Activated CD4-positive, CD25-positive, alpha-beta regulatory T cell treated with anti-CD3 and anti-CD28 coated beads, Interleukin-2, amount 50 U/mL, for 24 hours (primary cell): ENCODE data around the gene EPOP.
"Not testable (repeated sequence)": the region's sequence is repeated elsewhere in the genome, so short reads cannot be mapped to it uniquely, and the experiment has no call there.

ENCODE experiments used
- ATAC-seq, 2 donors: fragments of 150-1000 bp; cut with Tn5 transposase; one replicate each; pipeline ENCODE4 v1.10.0; 2021; ENCODE audit warnings: mild to moderate bottlenecking in 1 of 2, moderate library complexity in 1 of 2

Gene EPOP

GRCh38 chr17:38637951-38638350, 36.8 kb downstream of the EPOP start:
- no peak for ATAC-seq

- ATAC-seq, result no peak
Measured at GRCh38 chr17:38636054-38636453, 38.7 kb downstream of the EPOP start.

GRCh38 chr17:38632334-38632733, 42.4 kb downstream of the EPOP start:
- no peak for ATAC-seq

DNA sequence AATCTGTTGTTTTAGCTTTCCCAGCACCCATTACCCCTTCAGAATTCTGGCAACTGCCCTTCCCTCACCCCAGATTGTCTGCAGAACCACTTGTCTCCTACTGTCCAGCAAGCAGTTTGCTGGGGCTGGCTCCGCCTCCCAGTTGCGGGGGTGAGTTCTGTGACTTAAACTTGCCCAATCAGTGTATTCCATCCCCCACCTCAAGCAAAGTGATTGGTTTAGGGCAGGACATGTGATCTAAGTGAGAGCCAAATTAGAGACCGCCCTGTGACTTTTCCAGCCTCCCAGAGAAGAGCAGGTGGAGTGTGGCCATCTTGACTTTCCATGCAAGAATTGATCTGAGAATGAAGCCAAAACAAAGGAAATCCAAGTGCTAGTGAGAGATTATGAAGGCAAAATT, 46.3 kb downstream of the EPOP start:
- ATAC-seq, result no peak

DNA sequence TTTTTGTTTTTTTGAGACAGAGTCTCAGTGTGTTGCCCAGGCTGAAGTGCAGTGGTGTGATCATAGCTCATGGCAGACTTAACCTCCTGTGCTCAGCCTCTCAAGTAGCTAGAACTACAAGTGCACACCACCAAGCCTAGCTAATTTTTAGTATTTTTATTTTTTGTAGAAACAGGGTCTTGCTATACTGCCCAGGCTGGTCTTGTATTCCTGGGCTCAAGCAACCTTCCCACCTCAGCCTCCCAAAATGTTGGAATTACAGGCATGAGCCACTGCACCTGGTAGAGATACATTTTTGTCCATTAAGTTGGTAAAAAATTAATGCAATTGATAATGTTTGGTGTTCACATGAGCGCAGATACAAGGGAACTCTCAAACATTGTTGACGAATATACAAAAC, 46.8 kb downstream of the EPOP start:
- ATAC-seq, result no peak

- not testable (repeated sequence) for ATAC-seq
Measured at GRCh38 chr17:38626606-38627226, 48.0 kb downstream of the EPOP start.

GRCh38 chr17:38625482-38625881, 49.3 kb downstream of the EPOP start:
- no peak for ATAC-seq

- ATAC-seq, result peak; percentile 64 to 87
Measured at GRCh38 chr17:38624782-38625355, 49.9 kb downstream of the EPOP start.
